Activated CD4-positive, CD25-positive, alpha-beta regulatory T cell treated with anti-CD3 and anti-CD28 coated beads, Interleukin-2, amount 50 U/mL, for 72 hours (primary cell): ENCODE measurements around the gene PPFIBP1.
"Not testable (repeated sequence)": the region's sequence is repeated elsewhere in the genome, so short reads cannot be mapped to it uniquely, and the experiment has no call there.

Experiments
- DNase-seq: peaks from one replicate; pipeline ENCODE4 v3.0.0; 2021

PPFIBP1 gene

GRCh38 chr12:27595231-27595642 is 71.2 kb downstream of the PPFIBP1 start:
- DNase-seq = no peak

DNA sequence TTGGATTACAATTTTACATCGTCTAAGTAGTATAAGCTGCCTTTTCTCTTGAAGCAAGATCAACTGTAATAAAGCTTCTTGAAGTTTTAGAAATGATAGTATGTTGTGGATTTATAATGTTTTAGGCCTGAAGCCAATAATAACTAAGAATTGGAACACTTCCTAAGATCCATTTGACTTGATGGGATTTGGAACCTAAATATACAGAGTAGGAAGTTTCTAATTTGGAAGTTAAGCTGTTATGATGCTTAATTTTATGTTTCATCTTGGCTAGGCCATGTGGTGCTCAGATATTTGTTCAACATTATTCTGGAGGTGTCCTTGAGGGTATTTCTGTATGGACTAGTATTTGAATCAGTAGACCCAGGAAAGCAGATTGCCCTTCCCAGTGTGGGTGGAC is 74.9 kb downstream of the PPFIBP1 start:
- DNase-seq = not testable (repeated sequence)

DNA sequence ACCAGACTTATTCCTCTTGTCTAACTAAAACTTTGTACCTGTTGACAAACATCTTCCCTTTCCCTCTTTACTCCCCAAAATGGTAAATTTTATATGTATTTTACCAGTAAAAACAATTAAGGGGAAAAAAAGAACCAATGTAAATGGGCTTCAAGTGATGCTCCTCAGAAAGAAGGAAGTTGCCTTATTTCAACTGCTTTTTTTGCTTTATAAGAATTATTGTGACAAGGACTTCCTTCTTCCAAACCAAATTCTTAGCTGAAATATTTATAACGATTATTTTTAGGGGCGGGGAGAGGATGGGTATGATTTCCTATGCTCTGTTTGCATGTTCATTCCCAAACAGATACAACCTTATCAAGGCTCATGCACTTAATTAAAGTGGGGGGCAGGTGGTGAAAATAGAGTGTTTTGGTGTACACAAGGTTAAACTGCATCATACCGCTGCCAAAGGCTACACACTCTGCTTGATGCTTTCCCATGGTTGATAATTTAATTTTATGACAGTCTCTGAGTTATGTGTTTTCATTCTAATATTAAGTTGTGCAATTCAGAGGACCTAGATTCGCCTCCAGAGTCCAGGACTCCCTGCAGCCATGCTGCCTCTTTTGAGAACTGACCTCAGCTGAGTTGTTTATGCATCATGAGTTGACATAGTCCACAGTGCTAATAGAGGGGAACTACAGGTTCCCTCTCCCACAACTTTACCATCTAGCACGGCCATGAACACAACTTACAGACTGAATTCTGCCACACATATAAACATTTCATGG is 77.2 kb downstream of the PPFIBP1 start:
- DNase-seq = not testable (repeated sequence)

GRCh38 chr12:27602516-27602915 is 78.5 kb downstream of the PPFIBP1 start:
- DNase-seq = no peak

DNA sequence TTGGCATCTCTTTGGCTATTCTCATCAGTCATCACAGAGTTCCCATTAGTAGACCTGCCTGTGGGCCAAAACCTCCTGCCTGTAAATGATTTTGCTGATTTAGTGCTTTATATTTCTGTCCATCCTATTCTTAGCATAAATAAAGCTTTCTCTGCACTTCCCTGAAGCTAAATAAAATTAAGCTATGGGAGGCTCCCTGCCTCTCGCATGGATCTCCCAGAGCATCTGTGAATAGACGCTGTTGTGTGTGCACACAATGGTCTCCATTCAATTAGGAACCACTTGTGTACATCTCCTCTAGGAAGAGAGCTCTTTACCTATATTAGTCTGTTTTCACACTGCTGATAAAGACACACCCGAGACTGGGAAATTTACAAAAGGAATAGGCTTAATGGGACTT is 80.4 kb downstream of the PPFIBP1 start:
- no peak for DNase-seq

DNA sequence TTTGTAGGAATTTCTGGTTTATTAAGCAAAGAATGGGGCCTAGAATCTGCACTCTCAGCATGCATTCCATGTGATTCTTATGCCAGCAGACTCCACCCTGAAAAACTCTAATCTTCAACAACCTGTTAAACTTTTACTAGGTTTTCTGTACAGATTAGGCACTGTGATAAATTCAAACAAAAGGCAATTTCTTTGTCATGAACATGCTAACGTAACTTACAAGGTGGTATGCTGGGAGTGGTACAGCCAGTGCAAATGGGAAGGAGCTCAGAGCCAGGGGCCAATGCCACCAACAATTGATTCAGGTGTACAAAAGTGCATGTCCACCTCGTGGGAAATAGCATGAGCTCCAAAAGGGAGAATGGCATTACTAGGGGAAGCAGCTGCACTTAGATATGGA is 83.0 kb downstream of the PPFIBP1 start:
- no peak for DNase-seq

GRCh38 chr12:27607591-27607990 is 83.6 kb downstream of the PPFIBP1 start:
- DNase-seq = no peak

GRCh38 chr12:27608890-27609289 is 84.9 kb downstream of the PPFIBP1 start:
- no peak for DNase-seq

GRCh38 chr12:27610374-27610773 is 86.4 kb downstream of the PPFIBP1 start:
- no peak for DNase-seq

- DNase-seq = no peak
Measured at GRCh38 chr12:27614386-27614785, 90.4 kb downstream of the PPFIBP1 start.

DNA sequence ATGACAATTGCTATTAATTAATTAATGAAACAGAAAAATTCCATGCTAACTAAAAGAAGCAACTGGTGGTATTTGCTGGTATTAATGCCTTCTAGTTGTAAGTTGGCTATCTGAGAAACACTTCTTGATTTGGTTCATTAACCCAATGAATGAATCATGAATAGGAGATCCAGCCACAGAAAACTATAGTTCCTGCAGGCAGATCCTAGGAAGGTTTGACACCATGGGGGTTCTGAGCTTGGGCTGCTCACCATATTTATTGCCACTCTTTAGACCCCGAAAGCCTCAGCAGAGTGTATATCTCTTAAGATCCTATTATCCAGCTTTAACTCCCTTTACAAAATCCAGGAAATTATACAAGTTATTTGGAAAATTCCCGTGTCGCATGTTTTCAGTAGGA is 90.9 kb downstream of the PPFIBP1 start:
- DNase-seq = no peak

DNA sequence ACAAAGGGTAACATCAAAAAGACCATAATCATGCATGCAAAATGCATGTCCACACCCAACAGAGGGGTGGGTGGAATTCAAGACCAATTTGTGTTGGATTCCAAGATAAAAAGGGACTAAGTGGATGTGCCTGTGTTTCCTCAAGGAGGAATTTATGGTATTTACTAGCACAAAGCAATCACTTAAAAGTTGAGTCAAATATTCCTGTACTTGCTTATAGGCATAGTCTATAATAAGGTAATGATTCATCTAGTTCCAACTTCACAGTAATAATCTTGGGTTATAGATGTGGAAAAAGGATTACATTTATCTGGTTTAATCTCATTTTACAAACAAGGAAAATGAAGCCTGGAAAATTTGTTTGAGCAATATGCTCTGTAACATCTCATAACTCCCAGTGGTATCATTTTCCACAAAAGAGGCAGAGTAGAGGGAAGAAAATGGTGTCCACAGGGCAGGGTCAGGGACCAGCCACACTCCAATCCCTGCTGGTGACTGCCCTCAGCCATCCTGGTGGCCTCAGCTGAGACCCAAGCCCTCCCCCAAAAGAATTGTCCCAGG is 91.4 kb downstream of the PPFIBP1 start:
- no peak for DNase-seq

- DNase-seq = no peak
Measured at GRCh38 chr12:27616356-27617142, 92.5 kb downstream of the PPFIBP1 start.

GRCh38 chr12:27618836-27619235 is 94.8 kb downstream of the PPFIBP1 start:
- DNase-seq = no peak

GRCh38 chr12:27619308-27619707 is 95.3 kb downstream of the PPFIBP1 start:
- DNase-seq = no peak

- no peak for DNase-seq
Measured at GRCh38 chr12:27620121-27620520, 96.1 kb downstream of the PPFIBP1 start.

DNA sequence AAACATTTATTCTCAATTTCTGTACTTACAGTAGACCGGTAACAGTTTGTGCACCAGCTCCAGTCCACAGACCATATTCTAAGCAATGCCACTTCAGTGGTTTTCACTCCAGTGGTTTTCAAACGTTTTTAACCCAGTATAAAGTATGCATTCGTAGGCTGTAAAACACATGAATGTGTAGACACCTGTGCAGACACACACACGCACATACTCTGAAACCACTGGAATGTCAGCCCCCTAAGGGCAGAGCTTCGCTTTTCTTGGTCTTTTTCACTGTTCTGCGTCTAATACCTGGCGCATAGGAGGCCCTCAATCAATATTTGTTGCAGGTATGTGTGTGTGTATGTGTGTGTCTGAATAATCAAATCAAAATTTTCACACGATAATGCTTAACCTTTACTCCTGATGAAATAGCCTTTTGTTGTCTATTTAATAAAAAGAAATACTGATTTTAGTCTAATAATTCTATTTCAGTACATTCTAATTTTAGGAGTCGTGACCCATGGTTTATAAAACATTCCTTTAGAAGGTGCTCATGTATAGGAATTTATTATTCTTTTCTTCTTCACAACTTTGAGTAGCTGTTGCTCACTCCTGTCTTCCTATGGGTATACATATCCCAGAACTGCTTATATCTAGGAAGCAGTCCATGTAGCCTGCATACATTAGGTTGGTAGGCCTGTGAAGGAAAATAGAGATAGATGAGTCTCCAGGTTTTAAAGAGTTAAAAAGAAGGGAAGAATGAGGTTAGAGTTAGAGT is 98.6 kb downstream of the PPFIBP1 start:
- no peak for DNase-seq

DNA sequence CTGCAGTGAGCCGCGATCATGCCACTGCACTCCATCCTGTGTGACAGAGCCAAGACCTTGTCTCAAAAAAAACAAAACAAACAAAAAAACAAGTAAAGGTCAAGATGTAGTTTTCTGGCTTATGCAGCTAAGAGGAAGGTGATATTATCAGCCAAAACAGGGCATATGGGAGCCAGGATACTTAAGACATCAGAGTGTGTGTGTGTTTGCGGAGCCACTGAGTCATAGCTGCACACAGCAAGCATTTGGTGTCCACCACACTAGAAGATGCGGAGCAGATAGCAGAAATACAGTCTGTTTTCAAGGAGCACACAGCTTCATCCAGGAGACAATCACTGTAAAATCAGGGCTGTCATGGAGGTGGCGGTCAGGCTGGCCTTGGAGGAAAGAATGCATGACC is 99.6 kb downstream of the PPFIBP1 start:
- DNase-seq = no peak

DNA sequence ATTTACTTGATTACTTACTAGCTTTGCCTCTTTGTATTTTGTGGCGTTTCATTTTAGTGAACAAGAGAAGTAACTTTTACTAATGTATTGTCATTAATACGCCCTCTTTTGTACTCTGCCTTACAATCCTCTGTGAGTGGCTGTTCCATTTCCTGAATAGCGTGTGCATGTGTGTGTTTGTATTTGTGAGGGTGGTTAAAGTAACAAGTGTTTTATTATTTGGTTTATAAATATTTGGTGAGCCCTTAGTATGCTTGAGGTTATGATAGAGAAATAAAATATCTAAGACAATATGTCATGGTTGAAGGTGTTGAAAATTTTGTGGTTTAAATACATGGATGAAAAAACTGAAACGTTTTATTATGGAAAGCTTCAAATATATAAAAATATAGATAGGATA is 100.6 kb downstream of the PPFIBP1 start:
- DNase-seq = no peak

GRCh38 chr12:27627123-27627852 is 103.3 kb downstream of the PPFIBP1 start:
- no peak for DNase-seq

DNA sequence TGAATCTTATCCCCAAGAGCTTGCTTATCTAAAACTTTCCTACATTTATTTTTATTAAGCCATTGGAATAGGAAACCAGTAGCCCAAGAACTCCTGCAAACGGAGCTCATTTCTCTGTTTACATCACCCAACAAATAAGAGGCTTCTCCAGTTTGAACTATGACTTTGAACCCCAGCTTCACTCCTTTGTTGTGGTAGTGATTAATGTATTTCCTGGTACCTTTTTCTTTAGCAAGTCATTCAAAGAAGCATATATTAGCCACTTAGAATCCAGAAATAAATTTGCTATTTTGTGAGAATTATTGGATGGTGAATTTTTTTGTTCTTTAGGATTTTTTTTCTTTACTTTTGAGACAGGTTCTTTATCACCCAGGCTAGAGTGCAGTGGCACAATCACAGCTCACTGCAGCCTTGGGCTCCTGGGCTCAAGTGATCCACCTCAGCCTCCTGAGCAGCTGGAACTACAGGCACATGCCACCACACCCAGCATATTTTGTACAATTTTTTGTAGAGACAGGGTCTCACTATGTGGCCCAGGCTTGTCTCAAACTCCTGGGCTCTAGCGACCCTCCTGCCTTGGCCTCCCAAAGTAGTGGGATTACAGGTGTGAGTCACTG is 104.0 kb downstream of the PPFIBP1 start:
- DNase-seq = not testable (repeated sequence)

DNA sequence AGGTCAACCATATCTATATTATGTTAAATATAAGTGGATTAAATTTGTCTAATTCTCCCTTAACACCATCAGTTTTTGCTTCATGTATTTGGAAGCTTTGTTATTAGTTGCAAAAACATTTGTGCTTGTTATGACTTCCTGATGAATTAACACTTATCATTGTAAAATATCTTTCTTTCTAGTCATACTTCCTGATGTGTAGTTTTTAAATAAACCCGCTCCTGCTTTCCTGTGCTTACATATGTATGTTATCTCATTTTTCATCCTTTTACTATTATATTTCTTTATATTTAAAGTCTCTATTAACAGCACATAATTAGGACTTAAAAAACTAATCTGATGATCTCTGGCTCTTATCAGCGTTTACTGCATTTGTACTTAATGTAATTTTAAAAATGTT is 106.2 kb downstream of the PPFIBP1 start:
- DNase-seq = not testable (repeated sequence)
